Hematopoietic multipotent progenitor cell treated with erythropoietin and hydrocortisone succinate and interleukin-3 and kit ligand, for 4 days (in vitro differentiated cells): Measurements from ENCODE around the gene THSD4.

Experiments used
- DNase-seq: peaks from one replicate; pipeline ENCODE4 v3.0.0-alpha.2; 2015

The THSD4 gene

DNA sequence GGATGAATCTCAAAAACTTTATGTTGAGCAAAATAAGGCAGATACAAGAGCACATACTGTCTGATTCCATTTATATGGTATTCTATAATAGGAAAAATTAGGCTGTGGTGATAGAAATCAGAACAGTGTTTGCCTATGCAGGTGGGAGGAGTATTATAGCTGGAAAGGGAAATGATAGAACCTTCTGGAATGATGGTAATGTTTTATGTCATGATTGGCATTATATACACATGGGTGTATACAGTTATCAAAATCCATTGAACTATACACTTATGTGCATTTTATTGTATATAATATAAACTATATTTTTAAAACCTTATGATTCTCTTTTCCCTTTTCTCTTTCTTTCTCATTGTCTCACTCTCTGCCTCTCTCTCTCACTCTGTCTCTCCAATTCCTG lies 156.1 kb downstream of the THSD4 start:
- DNase-seq, result no peak

DNA sequence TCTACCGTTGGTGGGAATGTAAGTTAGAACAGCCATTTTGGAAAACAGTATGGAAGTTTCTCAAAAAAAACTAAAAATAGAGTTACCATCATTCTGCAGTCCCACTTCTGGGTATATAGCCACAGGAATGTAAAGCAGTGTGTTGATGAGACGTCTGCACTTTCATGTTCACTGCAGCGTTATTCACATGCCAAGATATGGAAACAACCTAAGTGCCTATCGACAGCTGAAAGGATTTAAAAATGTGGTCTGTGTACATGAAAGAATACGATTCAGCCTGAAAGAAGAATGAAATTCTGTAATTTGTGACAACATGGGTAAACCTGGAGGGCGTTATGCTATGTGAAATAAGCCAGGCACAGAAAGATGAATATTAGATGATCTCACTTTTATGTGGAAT lies 157.7 kb downstream of the THSD4 start:
- no peak for DNase-seq

DNA sequence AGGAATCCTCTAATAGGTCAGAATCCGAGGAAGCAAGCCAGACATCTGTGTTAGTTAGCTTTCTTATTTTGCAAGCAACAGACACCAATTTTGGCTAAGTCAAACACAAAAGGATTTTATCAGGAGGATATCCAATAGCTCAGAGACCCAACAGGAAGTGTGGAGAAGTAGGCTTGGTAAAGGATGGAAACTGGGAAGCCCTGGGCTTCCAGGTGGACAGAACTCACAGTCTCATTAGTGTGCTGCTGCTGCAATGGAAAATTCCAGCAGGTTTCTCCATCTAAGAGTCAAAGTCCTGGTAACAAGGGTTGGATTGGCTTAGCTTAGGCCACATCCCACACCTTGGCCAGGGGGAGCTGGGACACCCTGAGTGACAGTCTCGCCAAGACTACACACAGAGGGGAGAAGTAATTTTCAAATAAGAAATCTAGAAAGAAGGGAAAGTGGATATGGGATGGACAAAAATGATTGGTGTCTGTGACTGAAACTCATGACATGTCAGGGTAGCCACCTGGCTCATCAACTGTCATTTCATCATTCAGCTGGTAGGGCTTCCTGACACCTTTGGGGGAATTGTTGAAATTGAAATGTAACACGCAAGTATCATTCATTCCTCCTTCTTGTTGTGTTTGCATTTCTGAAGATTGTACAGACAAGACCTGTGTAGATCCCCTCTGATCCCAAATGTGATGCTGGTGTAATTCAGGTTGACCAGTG lies 158.6 kb downstream of the THSD4 start:
- DNase-seq, result no peak

DNA sequence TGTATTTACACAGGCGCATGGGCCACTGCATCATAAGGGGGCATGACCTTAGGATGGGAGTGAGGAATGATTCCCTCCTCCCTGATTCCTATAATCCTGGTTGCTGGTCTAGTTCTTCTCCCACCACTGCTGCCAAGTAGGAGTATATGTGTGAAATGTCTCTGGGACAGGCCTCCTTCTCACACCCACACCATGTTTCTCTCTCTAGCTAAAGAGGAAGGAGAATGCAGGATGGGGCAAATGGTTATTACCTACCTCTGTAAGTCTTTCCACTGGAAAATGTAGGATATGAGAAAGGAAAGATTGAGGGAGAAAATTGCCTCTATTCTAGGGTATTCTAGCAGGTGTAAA lies 159.2 kb downstream of the THSD4 start:
- DNase-seq, result no peak

DNA sequence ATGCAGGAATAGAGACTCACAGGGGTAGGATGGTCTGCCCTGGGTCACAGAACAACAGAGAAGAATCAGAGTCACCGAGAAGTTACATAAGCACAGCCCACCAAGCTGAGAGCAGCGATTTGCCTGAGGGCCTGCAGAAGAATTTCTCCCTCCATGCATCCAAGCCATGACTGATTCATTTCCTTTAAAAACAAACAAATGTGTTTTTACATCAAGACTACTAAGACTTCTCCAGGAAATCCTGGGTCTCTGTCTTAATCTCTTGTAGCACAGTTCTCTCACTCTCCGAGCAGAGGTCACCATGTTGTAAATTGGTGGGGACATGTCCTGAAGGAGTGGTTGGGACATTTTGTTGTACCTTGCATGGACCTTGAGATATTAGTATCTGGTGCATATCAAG lies 159.8 kb downstream of the THSD4 start:
- DNase-seq, result no peak

GRCh38 chr15:71275566-71276335 lies 160.5 kb downstream of the THSD4 start:
- no peak for DNase-seq

DNA sequence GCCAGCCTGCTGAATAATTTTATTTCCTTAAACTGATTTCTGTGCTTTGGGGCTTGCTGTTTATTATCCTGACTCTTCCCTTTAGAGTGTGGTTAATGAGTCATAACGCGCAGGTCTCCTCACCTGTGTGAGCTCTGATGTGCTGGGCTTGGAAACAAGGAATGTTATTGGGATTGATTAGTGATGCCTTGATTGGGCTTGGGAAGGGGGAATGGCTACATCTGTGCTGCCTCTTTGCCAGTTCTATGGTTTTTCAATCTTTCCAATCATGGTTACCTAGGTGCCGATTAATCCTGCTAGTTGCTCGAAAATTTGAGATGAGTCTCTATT lies 161.0 kb downstream of the THSD4 start:
- no peak for DNase-seq

GRCh38 chr15:71278989-71279756 lies 163.9 kb downstream of the THSD4 start:
- peak; percentile 30 for DNase-seq

- DNase-seq, result no peak
Measured at GRCh38 chr15:71279757-71280141, 164.5 kb downstream of the THSD4 start.

- DNase-seq, result no peak
Measured at GRCh38 chr15:71280206-71280605, 164.9 kb downstream of the THSD4 start.

GRCh38 chr15:71281256-71281655 lies 166.0 kb downstream of the THSD4 start:
- DNase-seq, result no peak

GRCh38 chr15:71282076-71282475 lies 166.8 kb downstream of the THSD4 start:
- DNase-seq, result no peak

GRCh38 chr15:71288348-71288955 lies 173.2 kb downstream of the THSD4 start:
- DNase-seq, result no peak

GRCh38 chr15:71290002-71290401 lies 174.7 kb downstream of the THSD4 start:
- no peak for DNase-seq

DNA sequence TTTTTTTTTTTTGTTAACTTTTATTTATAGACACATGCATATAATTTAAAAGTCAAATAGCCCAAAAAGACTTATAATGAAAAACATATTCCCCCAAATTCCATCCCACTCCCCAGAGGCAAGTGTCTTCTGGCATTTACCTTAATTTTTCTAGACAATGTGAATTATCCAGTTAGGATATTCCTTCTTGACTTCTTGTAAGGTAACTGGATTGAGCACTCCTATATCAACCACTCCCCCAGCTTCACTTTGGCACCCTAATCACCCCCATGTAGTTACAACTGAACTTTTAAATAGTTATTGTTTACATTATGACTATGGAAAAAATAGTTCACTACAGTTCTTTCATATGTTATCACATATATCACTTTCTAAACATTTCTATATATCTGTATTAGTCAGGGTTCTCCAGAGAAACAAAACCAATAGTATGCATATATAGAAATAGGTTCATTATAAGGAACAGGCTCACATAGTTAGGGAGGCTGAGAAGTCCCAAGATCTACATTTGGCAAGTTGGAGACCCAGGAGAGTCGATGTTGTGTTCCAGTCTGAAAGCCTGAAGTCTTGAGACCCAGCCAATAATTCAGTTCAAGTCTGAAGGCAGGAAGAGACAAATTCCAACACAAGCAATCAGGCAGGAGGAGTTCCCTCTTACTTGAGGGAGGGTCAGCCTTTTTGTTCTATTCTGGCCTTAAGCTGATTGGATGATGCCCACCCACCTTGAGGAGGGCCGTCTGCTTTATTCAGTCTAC lies 175.8 kb downstream of the THSD4 start:
- no peak for DNase-seq

- no peak for DNase-seq
Measured at GRCh38 chr15:71291723-71292122, 176.5 kb downstream of the THSD4 start.

- no peak for DNase-seq
Measured at GRCh38 chr15:71293723-71294122, 178.5 kb downstream of the THSD4 start.

DNA sequence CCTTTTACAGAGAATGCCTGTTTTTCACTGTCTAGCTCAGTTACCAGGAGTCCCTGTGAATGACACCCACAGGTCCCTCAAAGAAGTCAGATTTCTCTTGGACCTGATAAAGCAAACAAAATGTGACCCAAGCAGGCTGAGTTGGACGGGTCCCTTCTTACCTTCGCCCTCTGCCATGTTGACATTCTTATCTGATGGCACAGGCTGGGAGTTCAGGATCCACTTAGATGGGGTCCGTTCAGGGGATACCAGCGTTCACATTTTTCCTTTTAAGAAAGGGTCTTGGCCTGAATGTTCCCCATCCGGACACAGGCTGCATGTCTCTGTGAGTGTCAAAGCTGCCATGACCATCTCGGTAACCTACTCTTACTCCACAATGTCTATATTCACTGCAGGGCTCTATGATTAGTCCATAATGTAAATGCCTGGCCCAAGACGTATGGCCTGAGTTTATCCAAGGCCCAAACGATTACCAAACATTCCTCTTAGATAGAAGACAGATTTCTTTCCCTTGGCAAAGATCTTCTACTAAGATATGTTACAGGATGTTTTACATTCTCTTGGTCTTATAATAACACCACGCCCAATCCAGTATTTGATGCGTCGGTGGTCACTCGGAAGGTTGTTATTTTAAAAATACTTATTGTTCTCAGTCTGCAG lies 179.1 kb downstream of the THSD4 start:
- DNase-seq, result no peak

DNA sequence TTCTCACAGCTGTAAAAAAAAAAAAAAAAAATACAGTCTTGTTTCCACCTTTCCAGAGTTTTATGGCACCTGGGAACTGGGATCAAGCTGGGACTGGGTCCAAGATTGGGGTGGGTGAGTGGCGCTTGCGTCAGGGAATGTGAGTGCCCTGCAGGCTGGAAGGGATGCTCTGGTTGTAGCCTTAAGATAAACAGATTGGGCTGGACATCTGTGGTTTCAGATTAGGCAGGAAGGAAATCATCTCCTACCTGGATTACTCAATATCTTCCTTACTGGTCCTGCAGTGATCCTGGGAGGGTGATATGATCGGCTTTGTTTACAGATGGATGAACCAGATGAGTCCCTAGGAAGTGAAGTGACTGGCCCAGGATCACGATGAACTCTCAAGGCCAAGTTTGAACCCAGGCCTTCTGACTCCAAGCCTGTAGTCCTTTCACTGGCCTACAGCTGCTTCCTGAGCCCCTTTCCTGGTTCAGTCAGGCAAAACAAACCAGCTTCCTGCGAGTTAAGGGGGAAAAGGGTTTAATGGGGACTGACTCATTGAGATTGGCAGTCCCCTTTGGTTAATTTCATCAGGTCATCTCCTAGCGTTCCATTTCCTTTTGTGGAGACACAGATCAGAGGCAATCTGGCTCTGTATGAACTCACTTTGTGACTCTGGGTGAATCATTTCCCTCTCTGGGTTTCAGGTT lies 179.8 kb downstream of the THSD4 start:
- DNase-seq, result no peak

- DNase-seq, result no peak
Measured at GRCh38 chr15:71295603-71296314, 180.5 kb downstream of the THSD4 start.

DNA sequence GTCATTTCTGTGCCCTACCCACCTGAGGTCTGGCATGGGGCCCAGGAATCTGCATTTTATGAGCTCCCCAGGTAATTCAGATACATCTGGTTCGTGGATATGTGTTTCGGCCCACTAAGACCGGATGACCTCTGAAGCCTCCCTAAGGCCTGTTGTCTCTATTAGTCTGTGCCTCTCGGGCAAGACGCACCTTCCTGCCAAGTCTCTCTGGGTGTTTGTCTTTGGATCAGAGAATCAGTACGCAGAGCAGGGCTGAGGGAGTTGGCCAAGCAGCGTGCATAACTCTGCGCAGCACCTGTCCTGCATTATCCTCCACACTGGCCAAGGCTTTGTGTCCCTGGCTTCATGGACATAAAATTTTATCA lies 181.0 kb downstream of the THSD4 start:
- no peak for DNase-seq
